Stimulated activated CD4-positive, alpha-beta T cell treated with anti-CD3 and anti-CD28 coated beads, Interleukin-1b, Interleukin-23, amount 100 ng/mL, for 1 hour (primary cell): ENCODE results near the gene TEAD2.
A peak's percentile ranks its signal among the peaks of the same experiment; 100 is the strongest.
"Not testable (repeated sequence)": the region's sequence is repeated elsewhere in the genome, so short reads cannot be mapped to it uniquely, and the experiment has no call there.

Source experiments
- DNase-seq, 2 donors: peaks; one replicate each; pipeline ENCODE4 v3.0.0-alpha.2; 2020; ENCODE audit warnings: low read depth in 2 of 2

The TEAD2 gene

GRCh38 chr19:49387936-49388372, 25.7 kb upstream of the TEAD2 start, which contains the start of gene KASH5:
KASH5 (plus strand) TSS chr19:49388249; CDS start chr19:49390884, 2,635 bp downstream.
- DNase-seq, result peak; percentile 69 to 84

- no peak for DNase-seq
Observed at GRCh38 chr19:49383599-49383998, 21.4 kb upstream of the TEAD2 start.

- no peak for DNase-seq
Observed at GRCh38 chr19:49382639-49383038, 20.4 kb upstream of the TEAD2 start.

GRCh38 chr19:49380391-49380790, 18.2 kb upstream of the TEAD2 start:
- DNase-seq, result no peak

DNA sequence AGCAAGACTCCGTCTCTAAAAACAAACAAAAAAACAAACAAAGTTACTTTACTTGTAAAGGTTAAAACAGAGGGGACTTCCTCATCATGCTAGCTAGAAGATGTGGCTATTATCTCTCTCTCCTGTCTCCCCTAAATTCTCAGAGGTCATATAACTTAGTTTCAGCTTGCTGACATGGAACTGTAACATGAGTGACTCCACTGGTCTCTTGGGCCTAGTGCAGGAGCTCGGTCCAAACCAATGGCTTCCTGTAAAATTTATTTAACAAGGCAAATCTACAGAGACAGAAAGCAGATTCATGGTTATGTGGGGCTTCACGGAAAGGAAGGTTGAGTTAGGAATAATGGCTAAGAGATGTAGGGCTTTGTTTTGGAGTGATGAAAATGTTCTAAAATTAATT, 16.3 kb upstream of the TEAD2 start:
- no peak for DNase-seq

- DNase-seq, result no peak
Observed at GRCh38 chr19:49374665-49375434, 12.6 kb upstream of the TEAD2 start.

GRCh38 chr19:49373174-49373573, 11.0 kb upstream of the TEAD2 start:
- DNase-seq, result not testable (repeated sequence)

DNA sequence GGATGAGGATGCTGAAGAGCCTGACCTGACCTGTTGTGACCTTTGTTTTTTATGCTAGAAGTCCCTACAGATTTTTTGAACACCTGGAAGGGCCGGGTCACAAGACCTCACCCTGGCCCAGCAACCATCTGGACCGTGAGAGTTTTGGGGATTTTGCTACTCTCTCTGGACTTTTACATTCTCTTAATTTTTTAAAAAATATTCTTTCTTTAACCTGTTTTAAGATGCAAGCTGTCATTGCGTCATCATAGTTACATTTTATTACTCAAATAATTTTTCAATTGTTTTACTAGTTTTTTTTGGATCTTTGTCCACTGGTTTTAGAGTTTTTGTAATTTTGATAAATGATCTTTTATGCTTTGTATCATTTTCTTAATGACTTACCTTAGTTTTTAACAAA, 9.0 kb upstream of the TEAD2 start:
- DNase-seq, result no peak

DNA sequence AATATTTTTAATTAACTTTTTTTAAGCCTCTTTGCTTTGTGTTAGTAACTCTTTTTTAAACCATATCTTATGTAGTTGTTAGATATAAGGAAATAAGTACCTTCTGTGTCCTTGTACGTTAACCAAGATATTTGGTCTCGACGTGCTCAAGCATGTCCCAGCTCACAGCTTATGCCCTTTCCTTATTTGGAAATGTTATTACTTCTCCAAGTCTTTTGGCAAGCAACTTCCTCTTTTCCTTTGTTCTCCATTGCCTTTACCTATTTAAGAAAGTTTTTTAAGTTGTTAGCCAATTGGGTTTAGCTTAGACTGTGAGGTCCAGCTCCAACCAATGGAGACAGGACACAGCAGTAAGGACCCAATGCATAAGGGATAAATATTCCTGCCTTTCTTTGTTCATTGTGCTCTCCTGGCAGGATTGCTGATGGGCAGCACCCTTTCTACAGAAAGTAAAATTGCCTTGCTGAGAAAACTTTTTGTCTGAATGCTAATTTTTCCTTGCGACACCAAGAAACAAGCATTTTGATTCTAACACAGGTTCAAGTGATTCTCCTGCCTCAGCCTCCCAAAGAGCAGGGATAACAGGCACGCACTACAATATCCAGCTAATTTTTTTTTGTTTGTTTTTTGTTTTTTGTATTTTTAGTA, 6.6 kb upstream of the TEAD2 start:
- no peak for DNase-seq

GRCh38 chr19:49366110-49366509, 3.9 kb upstream of the TEAD2 start:
- no peak for DNase-seq

GRCh38 chr19:49364083-49364737, 2.0 kb upstream of the TEAD2 start:
- no peak for DNase-seq

DNA sequence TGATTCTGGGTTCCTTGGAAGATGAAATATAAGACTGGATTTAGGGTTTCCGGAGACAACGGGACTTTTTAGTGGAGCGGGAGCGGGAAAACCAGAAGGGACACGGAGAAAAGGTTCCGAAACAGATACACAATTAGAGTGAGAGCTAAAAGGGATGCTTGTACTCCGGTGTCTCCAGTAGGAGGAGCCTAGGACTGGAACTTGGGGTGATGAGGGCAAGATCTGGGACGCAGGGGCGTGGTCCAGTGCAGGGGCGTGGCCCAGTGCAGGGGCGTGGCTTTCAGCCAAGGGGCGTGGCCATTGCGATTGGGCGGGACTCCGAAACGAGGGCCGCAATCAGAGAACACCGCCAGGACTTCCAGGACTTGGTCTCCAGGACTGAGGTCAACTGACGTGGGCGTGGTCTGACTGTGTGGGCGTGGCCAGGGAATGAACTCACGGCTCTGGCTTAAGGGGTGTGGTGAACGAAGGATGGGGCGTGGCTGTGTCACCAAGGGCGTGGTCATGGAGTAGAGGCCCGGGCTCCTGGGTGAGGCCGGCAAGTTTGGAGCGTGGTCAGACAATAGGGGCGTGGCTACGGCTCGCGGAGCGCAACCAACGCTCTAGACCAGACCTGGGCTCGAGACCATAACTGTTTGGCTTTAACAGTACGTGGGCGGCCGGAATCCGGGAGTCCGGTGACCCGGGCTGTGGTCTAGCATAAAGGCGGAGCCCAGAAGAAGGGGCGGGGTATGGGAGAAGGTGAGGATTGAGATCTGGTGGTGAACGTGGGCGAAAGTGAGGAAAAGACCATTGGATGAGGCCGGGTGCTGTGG, 1.3 kb upstream of the TEAD2 start, which contains the start of gene DKKL1:
Gene DKKL1, plus strand, starts transcription at position 610 of the 815 bp plus-strand sequence. Its CDS starts 122 bp downstream, at position 732.
- DNase-seq, result peak; percentile 14 to 24

GRCh38 chr19:49362929-49363267, 682 bp upstream of the TEAD2 start:
- DNase-seq, result no peak

GRCh38 chr19:49361438-49362047, 673 bp downstream of the TEAD2 start:
- no peak for DNase-seq

- DNase-seq, result no peak
Observed at GRCh38 chr19:49359851-49360820, 2.1 kb downstream of the TEAD2 start.

DNA sequence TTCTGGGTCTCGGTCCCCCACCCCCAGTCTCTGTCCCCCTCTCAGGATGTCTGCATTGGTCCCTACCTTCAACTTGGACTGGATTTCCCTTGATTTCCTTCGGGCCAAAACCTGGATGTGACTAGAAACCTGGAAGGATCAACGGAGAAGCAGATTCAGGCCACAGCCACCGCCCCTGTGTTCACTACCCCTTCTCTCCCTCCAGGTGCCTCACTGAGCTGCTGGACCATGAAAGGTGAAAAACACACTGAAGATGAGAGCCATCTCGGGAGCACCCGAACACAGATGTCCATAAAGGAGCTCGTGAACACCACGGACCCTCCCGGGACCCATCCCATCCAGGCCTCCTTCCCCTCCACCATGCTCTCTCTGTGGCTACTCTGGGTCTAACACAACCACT, 5.0 kb downstream of the TEAD2 start:
- DNase-seq, result no peak

DNA sequence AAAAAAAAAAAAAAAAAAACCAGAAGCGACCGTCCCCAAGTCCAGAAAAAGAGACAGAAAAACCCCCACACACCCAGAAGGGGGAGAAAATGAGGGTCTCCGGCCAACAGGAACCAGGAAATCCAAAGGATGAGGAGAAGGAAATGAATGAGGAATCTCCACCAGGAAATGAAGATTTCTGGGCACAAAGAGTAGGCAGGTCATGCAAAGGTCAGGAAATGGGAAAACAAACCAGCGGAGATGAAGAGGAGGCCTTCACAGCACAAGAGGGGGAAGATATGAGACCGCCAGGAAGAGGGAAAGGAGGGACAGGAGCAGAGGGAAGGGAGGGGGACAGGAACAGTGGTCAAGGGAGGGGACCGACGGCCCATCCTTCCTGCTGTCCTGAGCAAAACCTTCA, 5.8 kb downstream of the TEAD2 start:
- no peak for DNase-seq

- DNase-seq, result no peak
Observed at GRCh38 chr19:49355909-49356353, 6.3 kb downstream of the TEAD2 start.

GRCh38 chr19:49349567-49349966, 12.6 kb downstream of the TEAD2 start:
- DNase-seq, result no peak
